ENCODE results near the gene SPATA16.

Gene SPATA16

GRCh38 chr3:172982736-172983364 is 158.2 kb downstream of the SPATA16 start:
- Histone ChIP-seq H2AFZ (no peak overlapping the region), H3K27ac (no peak overlapping the region), H3K9ac (no peak overlapping the region), H3K36me3 (ENCODE audit: control insufficient read depth, insufficient read depth, low read length) (no peaks in the 10 kb centered on the region), H3K79me2 (no peaks in the 10 kb centered on the region), H3K27me3 (ENCODE audit: control insufficient read depth, insufficient read depth, low read length) (no peaks in the 10 kb centered on the region), H3K4me1 (no peaks in the 10 kb centered on the region), H3K4me3 (ENCODE audit: low read depth, low read length) (no peak overlapping the region), H3K9me3 (ENCODE audit: control insufficient read depth, low read length) (no peaks in the 10 kb centered on the region), H3K4me2 (ENCODE audit: low read length) (no peak overlapping the region)
- no peak for TF ChIP-seq CTCF (IDR thresholded peaks at IDR 0.05)

GRCh38 chr3:172981407-172981983 is 159.5 kb downstream of the SPATA16 start:
- Histone ChIP-seq H3K9me3 (ENCODE audit: control insufficient read depth, low read length) (no peaks in the 10 kb centered on the region), H3K79me2 (no peaks in the 10 kb centered on the region), H3K9ac (no peak overlapping the region), H3K27me3 (ENCODE audit: control insufficient read depth, insufficient read depth, low read length) (no peaks in the 10 kb centered on the region), H3K27ac (no peak overlapping the region), H2AFZ (no peak overlapping the region), H3K4me3 (ENCODE audit: low read depth, low read length) (no peak overlapping the region), H3K4me1 (no peaks in the 10 kb centered on the region), H3K4me2 (ENCODE audit: low read length) (no peak overlapping the region), H3K36me3 (ENCODE audit: control insufficient read depth, insufficient read depth, low read length) (no peaks in the 10 kb centered on the region)
- TF ChIP-seq CTCF (IDR thresholded peaks at IDR 0.05): no peak

GRCh38 chr3:172980849-172981248 is 160.2 kb downstream of the SPATA16 start:
- H3K27ac ChIP-seq: no peak overlapping the region
- no peak overlapping the region for H2AFZ ChIP-seq
- H3K36me3 ChIP-seq (ENCODE audit: control insufficient read depth, insufficient read depth, low read length): no peaks in the 10 kb centered on the region
- no peaks in the 10 kb centered on the region for H3K79me2 ChIP-seq
- no peaks in the 10 kb centered on the region for H3K27me3 ChIP-seq (ENCODE audit: control insufficient read depth, insufficient read depth, low read length)
- H3K9me3 ChIP-seq (ENCODE audit: control insufficient read depth, low read length): no peaks in the 10 kb centered on the region
- no peak overlapping the region for H3K4me2 ChIP-seq (ENCODE audit: low read length)
- TF ChIP-seq CTCF (IDR thresholded peaks at IDR 0.05): no peak
- no peak overlapping the region for H3K9ac ChIP-seq
- H3K4me3 ChIP-seq (ENCODE audit: low read depth, low read length): no peak overlapping the region
- no peaks in the 10 kb centered on the region for H3K4me1 ChIP-seq

GRCh38 chr3:172977696-172978095 is 163.3 kb downstream of the SPATA16 start:
- H2AFZ ChIP-seq: no peak overlapping the region
- H3K36me3 ChIP-seq (ENCODE audit: control insufficient read depth, insufficient read depth, low read length): no peaks in the 10 kb centered on the region
- H3K4me1 ChIP-seq: no peaks in the 10 kb centered on the region
- TF ChIP-seq CTCF (IDR thresholded peaks at IDR 0.05): no peak
- H3K4me2 ChIP-seq (ENCODE audit: low read length): no peak overlapping the region
- H3K9me3 ChIP-seq (ENCODE audit: control insufficient read depth, low read length): no peaks in the 10 kb centered on the region
- H3K9ac ChIP-seq: no peak overlapping the region
- H3K4me3 ChIP-seq (ENCODE audit: low read depth, low read length): no peak overlapping the region
- H3K27ac ChIP-seq: no peak overlapping the region
- H3K79me2 ChIP-seq: no peaks in the 10 kb centered on the region
- no peaks in the 10 kb centered on the region for H3K27me3 ChIP-seq (ENCODE audit: control insufficient read depth, insufficient read depth, low read length)

GRCh38 chr3:172974969-172975368 is 166.1 kb downstream of the SPATA16 start:
- Histone ChIP-seq H3K27ac (no peak overlapping the region), H3K4me3 (ENCODE audit: low read depth, low read length) (no peak overlapping the region), H3K79me2 (no peaks in the 10 kb centered on the region), H3K4me1 (no peaks in the 10 kb centered on the region), H3K36me3 (ENCODE audit: control insufficient read depth, insufficient read depth, low read length) (no peaks in the 10 kb centered on the region), H3K9ac (no peak overlapping the region), H3K9me3 (ENCODE audit: control insufficient read depth, low read length) (no peaks in the 10 kb centered on the region), H2AFZ (no peak overlapping the region), H3K4me2 (ENCODE audit: low read length) (no peak overlapping the region), H3K27me3 (ENCODE audit: control insufficient read depth, insufficient read depth, low read length) (no peaks in the 10 kb centered on the region)
- no peak for TF ChIP-seq CTCF (IDR thresholded peaks at IDR 0.05)
